HG02798 (cell line): Measurements from ENCODE around the gene EIF1AX.
"Not testable (repeated sequence)": the region's sequence is repeated elsewhere in the genome, so short reads cannot be mapped to it uniquely, and the experiment has no call there.

Experiments used
- ATAC-seq: cut with Tn5 transposase; IDR thresholded peaks from one replicate; pipeline ENCODE4 v1.9.1; 2021; ENCODE audit warnings: mild to moderate bottlenecking; ENCODE audit not compliant: unreplicated experiment, poor library complexity

The EIF1AX gene

GRCh38 chrX:20141281-20142220, at the start of gene EIF1AX:
Gene EIF1AX, minus strand, starts transcription at chrX:20141838. Its CDS starts 198 bp downstream, at chrX:20141640.
- ATAC-seq = peak; percentile 99

GRCh38 chrX:20189171-20189570, 47.5 kb upstream of the EIF1AX start:
- ATAC-seq = no peak

GRCh38 chrX:20181598-20182329, 40.1 kb upstream of the EIF1AX start:
- no peak for ATAC-seq

GRCh38 chrX:20177093-20177492, 35.5 kb upstream of the EIF1AX start:
- no peak for ATAC-seq

GRCh38 chrX:20173856-20174255, 32.2 kb upstream of the EIF1AX start:
- no peak for ATAC-seq

- no peak for ATAC-seq
Observed at GRCh38 chrX:20173313-20173712, 31.7 kb upstream of the EIF1AX start.

GRCh38 chrX:20171887-20172286, 30.2 kb upstream of the EIF1AX start:
- ATAC-seq = no peak

- not testable (repeated sequence) for ATAC-seq
Observed at GRCh38 chrX:20162516-20162915, 20.9 kb upstream of the EIF1AX start.

GRCh38 chrX:20159797-20160385, 18.3 kb upstream of the EIF1AX start:
- ATAC-seq = no peak

- ATAC-seq = no peak
Observed at GRCh38 chrX:20151689-20152088, 10.1 kb upstream of the EIF1AX start.

GRCh38 chrX:20149326-20149725, 7.7 kb upstream of the EIF1AX start:
- no peak for ATAC-seq

GRCh38 chrX:20147561-20147960, 5.9 kb upstream of the EIF1AX start:
- no peak for ATAC-seq

- ATAC-seq = no peak
Observed at GRCh38 chrX:20144491-20144890, 2.9 kb upstream of the EIF1AX start.

GRCh38 chrX:20143561-20143960, 1.9 kb upstream of the EIF1AX start:
- no peak for ATAC-seq

GRCh38 chrX:20143111-20143510, 1.5 kb upstream of the EIF1AX start:
- ATAC-seq = no peak

GRCh38 chrX:20140420-20140819, 1.2 kb downstream of the EIF1AX start:
- no peak for ATAC-seq

GRCh38 chrX:20139966-20140365, 1.7 kb downstream of the EIF1AX start:
- ATAC-seq = no peak

- no peak for ATAC-seq
Observed at GRCh38 chrX:20135944-20136343, 5.7 kb downstream of the EIF1AX start.

- no peak for ATAC-seq
Observed at GRCh38 chrX:20132666-20133065, 9.0 kb downstream of the EIF1AX start.

- no peak for ATAC-seq
Observed at GRCh38 chrX:20130357-20130756, 11.3 kb downstream of the EIF1AX start.

GRCh38 chrX:20129547-20129946, 12.1 kb downstream of the EIF1AX start:
- ATAC-seq = no peak
